SK-N-DZ (cell line): Measurements from ENCODE around the gene SLC15A2. TPM values are rescaled to one million over a fixed set of nuclear protein-coding genes. Genes with fewer than 3 reads are reported as not detected.
A peak's percentile ranks its signal among the peaks of the same experiment; 100 is the strongest.
"Not testable (repeated sequence)": the region's sequence is repeated elsewhere in the genome, so short reads cannot be mapped to it uniquely, and the experiment has no call there.

Experiments
- DNase-seq: peaks from one replicate; pipeline ENCODE4 v3.0.0-alpha.2; 2015; ENCODE audit warnings: low spot score
- polyA plus RNA-seq, 2 experiments: library from polyadenylated mRNA; depleted of rRNA; stranded (reverse); fragments of >200 nt; gene quantifications; 2 replicates each; pipeline ENCODE4 v1.2.3, GENCODE V29; 2014

Gene SLC15A2
- polyA plus RNA-seq (2014; cell fraction: cytosol; rRNA removed), result 0.30 and 2.1 TPM in 2 replicates
- polyA plus RNA-seq (2014; cell fraction: nucleus; rRNA removed), result 2.3 and 2.6 TPM in 2 replicates

DNA sequence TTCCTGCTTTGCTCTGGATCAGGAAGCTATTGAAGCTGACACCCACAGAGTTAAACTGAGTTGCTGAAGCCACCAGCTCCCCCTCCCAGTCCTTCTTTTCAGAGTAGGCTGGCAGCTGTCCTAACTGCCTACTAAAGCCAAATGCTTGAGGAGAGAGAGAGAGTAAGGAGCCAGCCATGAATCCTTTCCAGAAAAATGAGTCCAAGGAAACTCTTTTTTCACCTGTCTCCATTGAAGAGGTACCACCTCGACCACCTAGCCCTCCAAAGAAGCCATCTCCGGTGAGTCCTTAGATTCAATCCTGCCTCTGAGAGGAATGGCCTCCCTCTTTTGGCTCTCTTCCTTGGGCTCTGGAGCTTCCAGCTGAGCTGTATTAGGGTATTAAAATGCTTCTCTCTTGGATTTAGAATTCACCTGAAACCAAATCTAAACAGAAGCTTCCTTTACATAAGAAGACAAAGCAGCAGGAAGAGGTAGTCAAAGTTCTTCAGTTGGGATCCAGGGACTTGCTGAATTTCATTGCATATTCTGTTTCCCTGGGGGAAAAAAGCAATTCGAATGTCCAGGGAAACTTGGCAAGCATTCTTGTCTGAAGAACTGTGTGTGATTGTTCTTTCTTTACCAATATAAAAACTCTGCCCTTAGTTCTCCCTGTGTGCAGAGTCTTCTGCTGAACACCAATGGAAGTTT lies at the start of gene SLC15A2:
SLC15A2 (plus strand) TSS at position 101 of the 690 bp plus-strand sequence; CDS start at position 177, 76 bp downstream.
- DNase-seq, result no peak

- DNase-seq, result no peak
Observed at GRCh38 chr3:121844892-121845291, 49.3 kb upstream of the SLC15A2 start.

- no peak for DNase-seq
Observed at GRCh38 chr3:121852256-121852655, 41.9 kb upstream of the SLC15A2 start.

- no peak for DNase-seq
Observed at GRCh38 chr3:121855555-121855954, 38.6 kb upstream of the SLC15A2 start.

- not testable (repeated sequence) for DNase-seq
Observed at GRCh38 chr3:121857778-121858177, 36.4 kb upstream of the SLC15A2 start.

DNA sequence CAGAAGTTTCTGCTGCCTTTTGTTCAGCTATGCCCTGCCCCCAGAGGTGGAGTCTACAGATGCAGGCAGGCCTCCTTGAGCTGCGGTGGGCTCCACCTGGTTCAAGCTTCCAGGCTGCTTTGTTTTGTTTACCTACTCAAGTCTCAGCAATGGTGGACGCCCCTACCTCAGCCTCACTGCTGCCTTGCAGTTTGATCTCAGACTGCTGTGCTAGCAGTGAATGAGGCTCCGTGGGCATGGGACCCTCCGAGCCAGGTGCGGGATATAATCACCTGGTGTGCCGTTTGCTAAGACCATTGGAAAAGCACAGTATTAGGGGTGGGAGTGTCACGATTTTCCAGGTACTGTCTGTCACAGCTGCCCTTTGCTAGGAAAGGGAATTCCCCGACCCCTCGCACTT lies 31.0 kb upstream of the SLC15A2 start:
- DNase-seq, result not testable (repeated sequence)

GRCh38 chr3:121863801-121864200 lies 30.4 kb upstream of the SLC15A2 start:
- DNase-seq, result no peak

- DNase-seq, result no peak
Observed at GRCh38 chr3:121869736-121870135, 24.5 kb upstream of the SLC15A2 start.

DNA sequence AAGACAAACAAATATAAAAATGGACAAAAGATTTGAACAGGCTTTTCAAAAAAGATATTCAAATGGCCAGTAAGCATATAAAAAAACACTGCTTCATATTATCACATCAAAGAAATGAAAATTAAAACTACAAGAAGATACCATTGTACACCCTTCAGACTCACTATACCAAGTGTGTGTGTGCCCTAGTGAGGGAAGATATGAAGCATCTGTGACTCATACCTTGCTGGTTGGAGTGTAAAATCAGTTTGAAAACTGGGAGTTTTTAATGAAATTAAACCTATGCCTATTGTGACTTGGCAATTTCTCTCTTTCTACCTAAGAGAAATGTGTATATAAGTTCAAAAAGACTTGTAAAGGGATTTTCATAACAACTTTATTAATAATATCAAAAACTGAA lies 23.5 kb upstream of the SLC15A2 start:
- no peak for DNase-seq

- no peak for DNase-seq
Observed at GRCh38 chr3:121871430-121871829, 22.8 kb upstream of the SLC15A2 start.

- peak; percentile 23 for DNase-seq
Observed at GRCh38 chr3:121878411-121878810, 15.8 kb upstream of the SLC15A2 start.

DNA sequence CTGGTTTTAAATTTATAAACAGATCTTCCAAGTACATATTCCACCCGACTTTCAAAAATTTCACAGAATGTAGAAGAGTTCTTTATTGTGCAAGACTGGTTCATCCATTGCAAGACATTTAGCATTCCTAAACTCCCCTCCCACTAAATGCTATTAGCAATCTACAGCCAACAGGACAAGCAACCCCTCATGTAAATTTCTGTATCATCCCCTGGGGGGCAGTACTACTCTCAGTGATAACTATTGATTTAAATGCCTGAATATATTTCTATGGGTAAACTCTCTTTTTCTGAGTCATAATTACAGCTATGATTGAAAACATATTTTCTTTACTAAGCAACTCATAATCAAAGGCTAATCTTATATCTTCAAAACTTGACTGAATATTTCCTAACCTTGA lies 10.7 kb upstream of the SLC15A2 start:
- no peak for DNase-seq

- no peak for DNase-seq
Observed at GRCh38 chr3:121885386-121885785, 8.8 kb upstream of the SLC15A2 start.

DNA sequence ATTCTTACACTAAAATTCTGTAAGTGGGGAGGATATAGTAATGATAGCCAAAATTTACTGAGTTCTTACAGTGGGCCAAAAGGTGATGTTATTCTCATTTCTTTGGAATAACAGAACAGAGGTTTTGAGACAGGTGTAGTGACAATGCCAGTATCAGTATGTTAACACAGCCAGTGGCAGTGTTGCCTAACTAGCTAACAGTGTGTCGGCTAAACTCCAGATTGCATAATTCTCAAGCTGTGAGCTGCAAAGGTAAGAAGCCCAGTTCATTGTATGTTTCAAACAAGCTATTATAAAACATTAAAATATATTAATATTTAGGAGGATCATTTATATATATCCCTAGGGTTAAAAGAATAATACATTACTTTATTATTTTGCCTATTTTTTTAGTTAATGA lies 920 bp downstream of the SLC15A2 start:
- DNase-seq, result no peak

- no peak for DNase-seq
Observed at GRCh38 chr3:121895736-121896135, 1.5 kb downstream of the SLC15A2 start.

GRCh38 chr3:121896823-121897222 lies 2.6 kb downstream of the SLC15A2 start:
- DNase-seq, result no peak

- DNase-seq, result no peak
Observed at GRCh38 chr3:121897296-121897695, 3.1 kb downstream of the SLC15A2 start.

DNA sequence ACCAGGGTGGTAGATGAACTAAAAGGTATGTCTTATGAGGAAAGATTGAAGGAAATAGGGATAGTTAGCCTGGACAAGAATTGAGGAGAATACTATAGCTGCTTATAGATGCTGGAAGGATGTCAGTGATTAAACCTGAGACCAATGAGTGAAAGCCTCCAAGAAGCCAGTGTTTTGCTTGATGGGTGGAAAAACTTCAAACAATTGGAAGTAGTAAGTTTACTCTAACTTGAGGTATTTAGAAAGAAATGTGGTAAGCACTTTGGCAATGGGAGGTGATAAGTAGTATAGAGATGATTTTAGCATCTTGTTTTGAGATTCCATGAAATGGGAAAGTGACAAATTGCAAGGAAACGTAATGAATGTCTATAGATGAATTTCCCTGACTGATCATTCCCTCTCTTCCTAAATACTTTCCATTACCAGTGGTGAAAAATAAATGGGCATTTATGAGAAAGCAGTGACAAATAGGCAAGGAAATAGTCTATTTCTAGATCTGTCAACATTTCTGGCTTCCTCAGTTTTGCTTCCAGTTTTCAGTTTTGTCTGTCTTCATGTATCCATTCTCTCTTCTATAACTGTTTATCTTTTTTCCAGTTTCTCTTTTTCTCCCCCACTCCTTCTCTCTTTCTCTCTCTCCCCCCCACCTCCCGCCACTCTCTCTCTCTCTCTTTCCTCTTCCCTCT lies 19.2 kb downstream of the SLC15A2 start:
- DNase-seq, result no peak

DNA sequence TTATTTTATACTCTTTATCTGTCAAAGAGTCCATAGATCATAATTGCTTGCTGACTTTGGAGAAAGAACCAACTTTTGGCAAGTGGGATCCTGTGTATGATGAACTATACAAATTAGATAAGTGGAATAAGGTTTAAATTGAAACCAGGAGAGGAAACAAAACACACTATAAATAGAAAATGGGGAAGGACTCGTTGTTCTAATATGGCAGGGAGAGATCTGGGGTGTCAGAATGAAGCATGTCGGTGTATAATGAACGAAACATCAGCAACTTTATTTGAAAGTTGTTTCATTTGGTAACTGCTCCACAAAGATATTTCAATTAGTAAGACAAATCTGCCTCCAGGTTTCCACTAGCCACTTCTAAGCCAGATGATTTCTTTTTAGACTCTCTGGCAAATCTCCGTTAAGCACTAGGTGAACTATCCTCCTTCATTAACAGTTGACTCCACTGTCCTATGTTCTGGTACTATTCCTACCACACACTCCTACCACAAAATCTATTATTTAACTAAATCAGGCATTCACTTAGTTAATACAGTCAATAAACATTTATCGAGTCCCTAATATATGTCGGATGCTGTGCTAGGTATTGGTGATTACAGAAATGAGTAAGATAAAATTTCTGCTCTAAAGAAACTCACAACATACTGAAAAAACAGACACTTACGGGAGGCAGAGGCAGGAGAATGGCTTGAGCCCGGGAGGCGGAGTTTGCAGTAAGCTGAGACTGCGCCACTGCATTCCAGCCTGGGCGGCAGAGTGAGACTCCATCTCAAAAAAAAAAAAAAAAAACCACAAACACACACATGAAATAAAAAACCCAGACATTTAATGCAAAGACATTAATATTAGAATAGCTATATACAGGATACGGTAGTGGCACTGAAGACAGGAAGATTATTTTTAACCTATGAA lies 20.1 kb downstream of the SLC15A2 start:
- no peak for DNase-seq

GRCh38 chr3:121916189-121916588 lies 22.0 kb downstream of the SLC15A2 start:
- no peak for DNase-seq

DNA sequence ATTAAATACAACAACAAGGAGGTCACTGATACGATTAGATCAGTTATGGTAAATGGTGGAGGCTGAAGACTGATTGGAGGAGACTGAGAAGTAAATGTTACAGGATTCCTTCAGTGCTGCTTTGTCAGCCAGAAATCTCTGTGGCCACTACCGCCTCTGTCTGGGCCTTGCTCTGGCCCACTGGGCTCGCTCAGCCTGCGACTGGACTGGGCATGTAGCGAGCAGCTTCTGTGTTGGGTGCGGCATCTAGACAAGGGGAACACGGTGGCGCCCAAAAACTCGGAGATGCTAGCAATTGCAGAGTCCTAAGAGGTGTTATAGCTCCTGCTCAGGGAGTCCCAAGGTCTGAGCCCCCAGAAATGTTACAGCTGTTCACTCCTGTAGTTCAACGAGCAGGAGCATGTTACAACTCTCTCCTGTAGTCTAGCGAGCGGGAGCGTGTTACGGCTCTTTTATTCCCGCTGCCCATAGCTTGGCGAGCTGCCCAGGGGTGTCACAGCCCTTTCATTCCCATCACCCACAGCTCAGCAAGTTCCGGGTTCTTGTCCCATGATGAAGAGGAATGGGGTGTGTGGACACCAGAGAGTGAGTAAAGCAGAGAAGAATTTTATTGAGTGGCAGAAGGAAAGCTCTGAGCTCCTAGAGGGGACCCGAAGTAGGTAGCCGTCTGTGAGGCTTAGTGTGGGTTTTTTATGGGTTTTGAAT lies 24.7 kb downstream of the SLC15A2 start:
- peak; percentile 28 for DNase-seq
